OCI-LY7 (cell line): ENCODE measurements around the gene SPATA2L. TPM values are rescaled to one million over a fixed set of nuclear protein-coding genes. Genes with fewer than 3 reads are reported as not detected.

Experiments
- BruUV-seq: library from RNA; stranded (reverse); fragments of 400-500 nt; replicated peaks from 2 replicates; lab custom pipeline; 2021; lab: Mats Ljungman, UMichigan
- CTCF ChIA-PET: fragments of 300-600 bp; sonication (Branson Sonifier 250); formaldehyde crosslinking; loops from one replicate; lab custom pipeline; 2022; ENCODE audit warnings: antibody characterized with exemption; ENCODE audit not compliant: unreplicated experiment; lab: Charles Lee
- POLR2A ChIA-PET: fragments of 300-600 bp; sonication (Branson Sonifier 250); formaldehyde crosslinking; loops from one replicate; lab custom pipeline; 2022; ENCODE audit warnings: antibody characterized with exemption; lab: Charles Lee
- DNase-seq: peaks from one replicate; pipeline ENCODE4 v3.0.0-alpha.2; 2015; ENCODE audit warnings: low spot score
- H2AFZ ChIP-seq: fragments of 200-600 bp; sonication (generic), shearing (Covaris generic); 2 replicates; pipeline ENCODE4 v1.6.1; 2014; ENCODE audit warnings: mild to moderate bottlenecking, antibody characterized with exemption, low read length, moderate library complexity
- H3K27ac ChIP-seq: fragments of 200-600 bp; sonication (generic); 2 replicates; pipeline ENCODE4 v1.5.1; 2014; ENCODE audit warnings: mixed run types, low read depth, mild to moderate bottlenecking, moderate library complexity, low read length, inconsistent platforms; ENCODE audit not compliant: poor library complexity, severe bottlenecking
- H3K36me3 ChIP-seq: fragments of 200-600 bp; sonication (generic); 2 replicates; pipeline ENCODE4 v1.6.1; 2014; ENCODE audit warnings: mild to moderate bottlenecking, antibody characterized with exemption, low read length, moderate library complexity, mixed read lengths; ENCODE audit not compliant: insufficient read depth
- H3K4me1 ChIP-seq: fragments of 200-600 bp; sonication (generic); 2 replicates; pipeline ENCODE4 v1.5.1; 2014; ENCODE audit warnings: mild to moderate bottlenecking, low read length; ENCODE audit not compliant: insufficient read depth, poor library complexity, severe bottlenecking
- H3K4me2 ChIP-seq: fragments of 200-600 bp; sonication (generic); 2 replicates; pipeline ENCODE4 v1.6.1; 2014; ENCODE audit warnings: mild to moderate bottlenecking, low read length
- H3K4me3 ChIP-seq: fragments of 200-600 bp; sonication (generic); 2 replicates; pipeline ENCODE4 v1.5.1; 2014; ENCODE audit warnings: mild to moderate bottlenecking, low read depth, low read length; ENCODE audit not compliant: poor library complexity, severe bottlenecking
- H3K79me2 ChIP-seq: fragments of 200-600 bp; sonication (generic); 2 replicates; pipeline ENCODE4 v1.6.1; 2016; ENCODE audit warnings: low read depth, mild to moderate bottlenecking, low read length, moderate library complexity, mixed read lengths; ENCODE audit not compliant: insufficient read depth
- H3K9me2 ChIP-seq: fragments of 200-600 bp; sonication (generic); 2 replicates; pipeline ENCODE4 v1.6.1; 2016; ENCODE audit warnings: mild to moderate bottlenecking, low read length, mixed read lengths; ENCODE audit not compliant: insufficient read depth
- H3K9me3 ChIP-seq: fragments of 200-600 bp; sonication (generic); 2 replicates; pipeline ENCODE4 v1.6.1; 2014; ENCODE audit warnings: mild to moderate bottlenecking, mixed run types, low read length, mixed read lengths
- H4K20me1 ChIP-seq: fragments of 200-600 bp; sonication (generic); 2 replicates; pipeline ENCODE4 v1.6.1; 2014; ENCODE audit warnings: mild to moderate bottlenecking, antibody characterized with exemption, low read length, moderate library complexity, mixed read lengths; ENCODE audit not compliant: insufficient read depth
- EZH2phosphoT487 ChIP-seq: fragments of 200-600 bp; sonication (generic); IDR thresholded peaks from 2 replicates; pipeline ENCODE4 v1.6.1; 2018; ENCODE audit warnings: low read depth, borderline replicate concordance, mild to moderate bottlenecking, mixed run types, antibody characterized with exemption, low read length, moderate library complexity, mixed read lengths
- intact Hi-C: fragments of 100-400 bp; cut with micrococcal nuclease; formaldehyde crosslinking; loops from one replicate; pipeline ENCODE4 v1.10.0; 2022; ENCODE audit not compliant: unreplicated experiment
- total RNA-seq, 2 experiments: library from RNA; depleted of rRNA in 1 of 2; stranded (reverse); fragments of >200 nt in 1 of 2; shearing (Covaris generic) in 1 of 2; gene quantifications; 2 replicates each; pipeline ENCODE4 v1.2.3, GENCODE V29; 2014 to 2022
- TF ChIP-seq, protein P1 (sequence below): fragments of 200-600 bp; sonication (generic); conservative IDR thresholded peaks from 2 replicates; pipeline ENCODE4 v1.5.1; 2014; ENCODE audit warnings: mild to moderate bottlenecking, antibody characterized with exemption, low read length, moderate library complexity, mixed read lengths

The SPATA2L gene
- total RNA-seq, 2 experiments from 2014 or later, result 7.2 to 13.1 TPM

DNA sequence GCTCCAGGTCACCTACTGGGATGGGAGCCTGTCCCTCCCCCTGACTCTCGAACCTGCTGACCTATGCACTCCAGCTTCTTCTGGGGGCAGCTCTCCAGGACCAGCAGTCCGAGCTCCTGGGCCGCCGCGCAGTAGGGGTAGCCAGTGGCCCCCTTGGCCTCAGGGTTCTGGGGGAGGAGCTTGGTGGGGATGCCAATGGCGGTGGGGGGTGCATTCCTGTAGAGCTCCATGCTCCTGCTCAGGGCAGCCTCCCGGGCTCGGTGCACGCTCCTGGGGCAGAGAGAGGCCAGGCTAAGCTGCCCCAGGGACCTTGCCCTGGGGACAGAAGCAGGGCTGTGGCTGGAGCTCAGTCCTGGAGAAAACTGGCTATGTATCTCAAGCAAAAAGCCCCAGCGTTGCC is 7.7 kb upstream of the SPATA2L start:
- H3K4me2 ChIP-seq, result no peak overlapping the region
- no peak overlapping the region for H3K27ac ChIP-seq
- H2AFZ ChIP-seq, result no peak overlapping the region
- H4K20me1 ChIP-seq, result no peaks in the 10 kb centered on the region
- no peak overlapping the region for H3K4me3 ChIP-seq
- peaks cover 4% of the 10 kb centered on the region for H3K36me3 ChIP-seq
- peaks cover 5% of the 10 kb centered on the region for H3K4me1 ChIP-seq
- CTCF ChIA-PET, result no interaction called here
- no TSS peak for BruUV-seq
- intact Hi-C loops, result loop anchor here (10.0 kb wide), 1 partner anchor 306 kb away; the partner anchor contains the start of gene DBNDD1
- H3K79me2 ChIP-seq, result no peaks in the 10 kb centered on the region
- POLR2A ChIA-PET, result no interaction called here
- TF ChIP-seq, protein P1, sequence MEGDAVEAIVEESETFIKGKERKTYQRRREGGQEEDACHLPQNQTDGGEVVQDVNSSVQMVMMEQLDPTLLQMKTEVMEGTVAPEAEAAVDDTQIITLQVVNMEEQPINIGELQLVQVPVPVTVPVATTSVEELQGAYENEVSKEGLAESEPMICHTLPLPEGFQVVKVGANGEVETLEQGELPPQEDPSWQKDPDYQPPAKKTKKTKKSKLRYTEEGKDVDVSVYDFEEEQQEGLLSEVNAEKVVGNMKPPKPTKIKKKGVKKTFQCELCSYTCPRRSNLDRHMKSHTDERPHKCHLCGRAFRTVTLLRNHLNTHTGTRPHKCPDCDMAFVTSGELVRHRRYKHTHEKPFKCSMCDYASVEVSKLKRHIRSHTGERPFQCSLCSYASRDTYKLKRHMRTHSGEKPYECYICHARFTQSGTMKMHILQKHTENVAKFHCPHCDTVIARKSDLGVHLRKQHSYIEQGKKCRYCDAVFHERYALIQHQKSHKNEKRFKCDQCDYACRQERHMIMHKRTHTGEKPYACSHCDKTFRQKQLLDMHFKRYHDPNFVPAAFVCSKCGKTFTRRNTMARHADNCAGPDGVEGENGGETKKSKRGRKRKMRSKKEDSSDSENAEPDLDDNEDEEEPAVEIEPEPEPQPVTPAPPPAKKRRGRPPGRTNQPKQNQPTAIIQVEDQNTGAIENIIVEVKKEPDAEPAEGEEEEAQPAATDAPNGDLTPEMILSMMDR, result no peak
- no peak for TF ChIP-seq EZH2phosphoT487
- H3K9me3 ChIP-seq, result no peaks in the 10 kb centered on the region
- no peaks in the 10 kb centered on the region for H3K9me2 ChIP-seq
- DNase-seq, result no peak

DNA sequence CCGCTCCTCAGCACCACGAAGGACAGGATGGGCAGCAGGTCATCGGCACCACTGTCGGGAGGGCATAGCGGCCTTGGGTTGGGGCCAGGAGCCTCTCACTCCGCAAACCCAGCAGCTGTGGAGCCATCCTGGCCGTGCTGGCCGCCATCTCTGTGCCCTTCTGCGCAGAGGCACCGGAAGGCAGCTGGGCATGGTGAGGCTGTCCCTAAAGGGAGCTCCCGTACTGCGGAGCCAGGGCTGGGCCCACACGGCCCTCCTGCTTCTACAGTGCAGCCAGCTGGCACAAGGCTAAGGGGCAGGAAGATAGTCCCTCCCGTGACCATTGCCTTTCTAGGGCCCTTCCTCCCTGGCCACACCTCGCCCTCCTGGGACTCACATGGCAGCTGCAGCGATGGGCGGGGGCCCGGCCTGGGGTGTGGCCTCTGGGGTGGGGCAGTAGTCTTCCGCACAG is 7.0 kb upstream of the SPATA2L start:
- Histone ChIP-seq H3K4me1 (peaks cover 5% of the 10 kb centered on the region), H4K20me1 (no peaks in the 10 kb centered on the region), H3K9me2 (no peaks in the 10 kb centered on the region), H3K36me3 (peaks cover 2% of the 10 kb centered on the region; the same call in 1 of the 2 replicates), H2AFZ (no peak overlapping the region), H3K9me3 (no peaks in the 10 kb centered on the region), H3K79me2 (no peaks in the 10 kb centered on the region), H3K4me2 (no peak overlapping the region), H3K27ac (no peak overlapping the region), H3K4me3 (no peak overlapping the region)
- BruUV-seq, result no TSS peak
- no peak for DNase-seq
- ChIA-PET CTCF (no interaction called here), POLR2A (interaction anchor here (1.2 kb wide), 1 partner anchor 165 kb away, joined by 3 read pairs; the partner anchor contains the start of gene TCF25)
- TF ChIP-seq, protein P1, result no peak
- TF ChIP-seq EZH2phosphoT487, result no peak
- intact Hi-C loops, result loop anchor here (10.0 kb wide), 1 partner anchor 306 kb away; the partner anchor contains the start of gene DBNDD1

DNA sequence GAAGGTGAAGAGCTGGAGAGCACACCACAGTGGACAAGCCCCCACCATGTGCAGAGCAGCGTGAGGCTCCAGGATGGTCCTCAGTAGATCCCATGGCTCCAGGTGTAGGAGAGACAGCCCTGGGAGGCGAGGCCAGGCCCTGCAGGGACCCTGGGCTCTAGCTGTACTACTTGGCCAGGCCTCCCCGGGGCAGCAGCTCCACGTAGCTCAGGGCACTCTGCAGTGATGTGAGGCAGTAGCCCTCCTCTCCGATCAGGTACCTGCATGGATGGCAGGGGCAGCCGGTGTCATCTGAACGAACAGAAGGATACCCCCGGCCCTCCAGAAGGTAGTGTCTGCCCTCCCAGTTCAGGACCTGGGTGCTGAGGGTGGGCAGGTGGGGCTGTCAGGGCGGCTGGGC is 6.2 kb upstream of the SPATA2L start:
- no peaks in the 10 kb centered on the region for H4K20me1 ChIP-seq
- H3K79me2 ChIP-seq, result no peaks in the 10 kb centered on the region
- ChIA-PET POLR2A (interaction anchor here (0.5 to 1.2 kb wide), 3 partner anchors 9 to 166 kb away, joined by 3 read pairs; partner anchors contain the start of gene TCF25), CTCF (no interaction called here)
- H3K27ac ChIP-seq, result no peak overlapping the region
- no peaks in the 10 kb centered on the region for H3K9me2 ChIP-seq
- H3K36me3 ChIP-seq, result no peaks in the 10 kb centered on the region
- no peaks in the 10 kb centered on the region for H3K9me3 ChIP-seq
- BruUV-seq, result no TSS peak
- H3K4me2 ChIP-seq, result no peak overlapping the region
- H3K4me1 ChIP-seq, result peaks cover 2% of the 10 kb centered on the region
- TF ChIP-seq, protein P1, result no peak
- no peak for TF ChIP-seq EZH2phosphoT487
- intact Hi-C loops, result loop anchor here (2.0 to 10.0 kb wide), 2 partner anchors 153 to 307 kb away; partner anchors contain the start of gene DBNDD1
- H3K4me3 ChIP-seq, result no peak overlapping the region
- no peak for DNase-seq
- no peak overlapping the region for H2AFZ ChIP-seq
